Muscle of leg (tissue), 11 donors: Measurements from ENCODE around the gene APLN. TPM values are rescaled to one million over a fixed set of nuclear protein-coding genes. Genes with fewer than 3 reads are reported as not detected.

ENCODE experiments used
- DNase-seq: peaks from one replicate; pipeline ENCODE4 v3.0.0; 2013
- H3K27ac ChIP-seq: one replicate; pipeline ENCODE4 v1.5.1; 2013; ENCODE audit warnings: mild to moderate bottlenecking, low read length, control low read depth
- H3K27me3 ChIP-seq: one replicate; pipeline ENCODE4 v1.6.1; 2013; ENCODE audit warnings: low read length; ENCODE audit not compliant: control insufficient read depth, insufficient read depth
- H3K36me3 ChIP-seq: one replicate; pipeline ENCODE4 v1.6.1; 2013; ENCODE audit warnings: low read length; ENCODE audit not compliant: control insufficient read depth, insufficient read depth
- H3K4me1 ChIP-seq: one replicate; pipeline ENCODE4 v1.6.1; 2013; ENCODE audit warnings: low read length; ENCODE audit not compliant: control insufficient read depth, insufficient read depth
- H3K4me3 ChIP-seq: one replicate; pipeline ENCODE4 v1.5.1; 2013; ENCODE audit warnings: low read length, control low read depth
- H3K9me3 ChIP-seq: replicated peaks from 2 replicates; pipeline ENCODE4 v1.6.1; 2013; ENCODE audit warnings: low read depth, low read length; ENCODE audit not compliant: control insufficient read depth
- WGBS: methylation state at CpG from one replicate; pipeline ENCODE4 v1.1.5; 2013; ENCODE audit warnings: missing lambda C conversion rate; ENCODE audit not compliant: insufficient coverage; 5-methylcytosine and 5-hydroxymethylcytosine counted together
- polyA plus RNA-seq, 8 donors: library from polyadenylated mRNA; unstranded; fragments of 120-200 nt; gene quantifications; one replicate each; pipeline versions ENCODE4 v1.2.1 to v1.2.3, GENCODE V29; 2013; ENCODE audit warnings: inconsistent platforms in 1 of 8, low replicate concordance in 1 of 8; ENCODE audit not compliant: insufficient read length in 8 of 8, insufficient read depth in 1 of 8
- total RNA-seq: library from RNA; stranded (reverse); fragments of 120-200 nt; gene quantifications from one replicate; pipeline ENCODE4 v1.2.4, GENCODE V29; 2013

Gene APLN
- total and polyA plus RNA-seq, 9 donors = 5.7 to 29.3 (median 17.3) TPM

DNA sequence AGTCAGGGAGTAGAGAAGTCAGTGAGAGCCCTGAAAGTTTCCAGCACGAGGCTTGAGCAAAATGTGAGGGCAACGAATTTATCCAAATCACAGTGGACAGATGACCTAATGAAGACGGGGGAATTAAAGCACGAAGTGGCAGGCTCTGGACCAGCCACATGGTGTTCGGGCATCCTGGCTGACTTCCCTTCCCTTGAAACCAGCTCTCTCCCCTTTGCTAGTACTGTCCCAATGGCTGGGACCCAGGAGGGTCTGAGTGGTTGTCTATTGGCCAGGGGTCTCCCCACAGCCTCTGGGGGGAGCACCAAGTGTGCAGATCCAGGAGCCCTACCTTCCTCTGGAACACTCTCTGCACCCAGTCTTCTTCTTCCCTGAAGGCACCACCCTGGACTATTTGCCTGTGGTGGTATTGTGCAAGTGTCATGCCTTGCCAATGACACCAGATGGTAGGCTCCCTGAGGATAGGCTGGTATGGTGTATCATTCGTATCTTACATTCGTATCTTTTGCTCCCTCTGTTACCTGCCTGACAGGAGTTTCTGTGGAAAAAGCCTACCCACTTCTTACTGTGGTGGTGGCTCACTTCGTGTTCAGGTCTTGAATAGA, 2.1 kb downstream of the APLN start:
- WGBS = 84% methylated on average over 7 of the region's 8 CpGs
- H3K4me3 ChIP-seq = peak overlapping the region; percentile 41
- H3K36me3 ChIP-seq = no peaks in the 10 kb centered on the region
- H3K27ac ChIP-seq = no peak overlapping the region
- no peak for DNase-seq
- H3K9me3 ChIP-seq = no peaks in the 10 kb centered on the region
- H3K27me3 ChIP-seq = peaks cover 49% of the 10 kb centered on the region
- peaks cover 21% of the 10 kb centered on the region for H3K4me1 ChIP-seq

DNA sequence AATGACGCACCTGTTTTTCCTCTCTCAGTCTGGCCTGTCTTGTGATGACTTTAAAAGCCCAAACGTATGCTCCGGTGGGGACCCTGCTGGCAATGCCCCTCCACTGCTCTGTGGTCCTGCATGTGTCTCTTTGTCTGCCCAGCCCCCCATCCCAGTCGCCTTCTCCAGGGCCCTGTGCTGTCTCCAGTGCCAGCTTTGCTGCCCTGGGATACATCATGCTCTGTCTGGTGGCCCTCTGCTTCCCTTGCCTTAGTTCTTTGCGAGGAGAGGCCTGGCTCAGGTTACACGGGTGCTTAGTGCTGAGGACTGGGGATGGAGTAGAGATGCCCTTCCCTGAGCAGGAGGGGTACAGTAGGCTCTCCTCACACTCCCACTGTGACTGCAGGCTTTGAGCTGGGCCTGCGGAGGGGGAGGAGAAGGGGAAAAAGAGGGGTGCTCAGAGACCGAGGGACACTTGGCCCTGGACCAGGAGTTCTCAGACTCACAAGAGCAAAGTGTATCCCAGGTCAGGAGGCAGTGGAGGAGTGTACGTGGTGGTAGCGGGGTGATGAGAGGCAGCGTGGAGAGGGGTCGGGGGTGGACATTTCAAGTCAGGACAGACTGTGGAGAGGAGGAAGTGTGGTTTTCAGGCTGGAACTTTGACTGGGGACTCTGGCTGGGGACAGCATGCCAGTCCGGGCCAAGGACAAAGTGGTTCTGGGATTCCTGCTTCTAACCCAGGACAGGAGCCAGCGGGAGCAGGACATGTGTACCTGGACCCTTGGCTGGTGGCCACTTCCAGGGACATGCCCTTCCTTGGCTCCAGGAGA, 2.8 kb downstream of the APLN start:
- no peak overlapping the region for H3K27ac ChIP-seq
- WGBS = 72% methylated on average over 11 of the region's 14 CpGs

DNA sequence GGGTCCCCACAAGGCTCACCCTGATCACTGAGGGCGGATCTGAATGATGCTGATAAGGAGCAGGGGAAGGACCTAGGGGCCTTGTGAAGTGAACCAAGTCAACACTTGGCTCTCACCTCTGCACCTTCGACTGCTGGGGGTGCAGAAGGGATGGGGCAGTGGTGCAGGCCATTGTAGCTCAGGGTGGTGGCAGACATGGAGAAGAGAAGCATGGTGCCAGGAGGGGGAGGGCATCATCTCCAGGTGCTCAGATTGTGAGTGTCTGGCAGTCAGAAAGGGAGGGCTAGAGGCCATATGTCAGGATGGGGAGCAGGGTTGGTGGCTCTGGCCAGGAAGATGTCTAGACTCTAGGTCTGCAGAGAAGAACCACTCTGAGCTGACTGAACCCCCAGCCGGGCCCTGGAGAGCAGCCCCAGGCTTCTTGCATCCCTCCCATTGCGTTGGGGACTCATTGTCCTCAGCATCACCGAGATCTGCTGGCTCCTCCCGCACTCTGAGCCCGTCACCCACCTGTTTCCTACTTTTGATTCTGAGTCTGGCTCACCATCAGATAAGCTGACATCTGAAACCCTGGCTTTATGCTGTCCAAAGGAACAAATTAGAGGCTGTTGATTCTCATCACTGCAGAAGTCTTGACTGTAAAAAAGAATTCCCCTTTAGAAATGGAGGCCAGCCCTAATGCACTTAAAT, 3.8 kb downstream of the APLN start:
- no peak overlapping the region for H3K27ac ChIP-seq
- H3K36me3 ChIP-seq = no peaks in the 10 kb centered on the region
- H3K4me3 ChIP-seq = no peak overlapping the region
- H3K4me1 ChIP-seq = peaks cover 34% of the 10 kb centered on the region
- no peaks in the 10 kb centered on the region for H3K9me3 ChIP-seq
- no peak for DNase-seq
- peaks cover 65% of the 10 kb centered on the region for H3K27me3 ChIP-seq
- WGBS = 62% methylated on average over 6 of the region's 7 CpGs

More for the DNA sequence above, 2.8 kb downstream of the APLN start:
- no peak for DNase-seq
- Histone ChIP-seq H3K27me3 (peaks cover 56% of the 10 kb centered on the region), H3K4me1 (peaks cover 25% of the 10 kb centered on the region), H3K9me3 (no peaks in the 10 kb centered on the region), H3K36me3 (no peaks in the 10 kb centered on the region), H3K4me3 (no peak overlapping the region)

DNA sequence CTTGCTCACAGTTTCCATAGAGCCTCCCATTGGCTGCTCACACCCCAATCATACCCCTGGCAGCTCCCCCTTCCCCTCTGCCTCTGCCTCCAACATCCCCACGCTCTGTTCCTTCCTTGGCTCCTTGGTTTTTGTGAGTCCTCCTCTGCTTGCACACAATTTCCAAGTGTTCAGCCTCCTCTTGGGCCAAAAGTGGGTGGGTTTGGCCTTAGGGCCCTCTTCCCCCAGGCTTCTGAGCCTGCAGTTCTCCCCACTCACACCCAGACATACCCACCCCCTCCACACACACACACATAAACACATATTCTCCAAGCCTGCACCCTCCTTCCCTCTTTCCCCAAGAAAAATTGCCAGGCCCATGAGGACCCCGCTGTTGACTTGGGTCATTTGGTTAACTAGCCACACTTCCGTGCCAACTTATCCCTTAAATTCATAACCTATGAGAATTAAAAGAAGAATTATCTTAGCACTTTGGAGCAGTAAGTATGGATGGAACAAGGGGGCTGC, 4.5 kb downstream of the APLN start:
- Histone ChIP-seq H3K27ac (no peak overlapping the region), H3K9me3 (no peaks in the 10 kb centered on the region), H3K36me3 (no peaks in the 10 kb centered on the region), H3K4me3 (no peak overlapping the region), H3K4me1 (peaks cover 34% of the 10 kb centered on the region), H3K27me3 (peaks cover 63% of the 10 kb centered on the region)
- DNase-seq = no peak
- WGBS = 57% methylated on average over 1 of the region's 3 CpGs

DNA sequence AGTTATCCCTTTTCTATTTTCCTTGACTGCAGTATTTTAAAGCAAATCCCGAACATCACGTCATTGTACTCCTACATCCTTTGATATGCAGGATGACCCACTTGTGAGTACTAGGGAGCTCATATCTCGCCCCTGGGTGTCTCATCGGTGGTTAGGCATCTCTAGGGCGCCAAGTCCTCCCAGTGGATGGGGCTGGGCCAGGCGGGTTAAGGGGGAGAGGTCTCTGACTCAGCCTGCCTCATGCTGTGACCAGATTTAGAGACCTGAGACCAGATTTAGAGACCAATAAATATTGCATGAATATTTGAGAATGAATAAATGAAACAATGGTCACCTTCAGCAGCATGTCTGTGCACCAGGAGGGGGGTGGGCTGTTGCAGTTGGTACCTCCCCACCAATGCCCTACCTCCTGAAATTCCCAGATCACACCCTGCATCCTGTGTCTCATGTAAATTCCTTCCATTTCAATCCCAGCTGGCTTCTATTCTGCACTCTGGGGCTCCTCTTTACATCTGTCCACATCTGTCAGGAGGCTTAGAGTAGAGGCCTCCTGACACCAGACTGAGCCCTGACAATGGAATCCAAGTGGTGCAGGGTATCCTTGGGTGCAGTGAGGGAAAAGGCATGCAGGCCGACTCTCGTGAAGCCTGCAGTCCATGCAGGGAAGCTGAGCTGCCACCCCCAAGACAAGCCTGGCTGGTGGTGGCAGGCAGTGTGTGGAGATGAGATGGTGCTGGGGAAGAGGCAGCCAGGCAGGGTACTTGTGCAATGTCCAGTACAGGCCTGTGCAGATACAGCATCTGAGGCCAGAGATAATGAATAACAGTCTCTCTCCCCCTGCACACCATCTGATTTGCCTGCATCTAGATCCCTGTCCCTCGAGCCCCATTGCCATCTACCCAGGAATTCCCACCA, 5.2 kb downstream of the APLN start:
- 72% methylated on average over 6 of the region's 9 CpGs for WGBS
- H3K4me3 ChIP-seq = no peak overlapping the region
- no peaks in the 10 kb centered on the region for H3K9me3 ChIP-seq
- peaks cover 29% of the 10 kb centered on the region for H3K4me1 ChIP-seq
- H3K27me3 ChIP-seq = peaks cover 58% of the 10 kb centered on the region
- no peaks in the 10 kb centered on the region for H3K36me3 ChIP-seq
- DNase-seq = no peak
- H3K27ac ChIP-seq = no peak overlapping the region

DNA sequence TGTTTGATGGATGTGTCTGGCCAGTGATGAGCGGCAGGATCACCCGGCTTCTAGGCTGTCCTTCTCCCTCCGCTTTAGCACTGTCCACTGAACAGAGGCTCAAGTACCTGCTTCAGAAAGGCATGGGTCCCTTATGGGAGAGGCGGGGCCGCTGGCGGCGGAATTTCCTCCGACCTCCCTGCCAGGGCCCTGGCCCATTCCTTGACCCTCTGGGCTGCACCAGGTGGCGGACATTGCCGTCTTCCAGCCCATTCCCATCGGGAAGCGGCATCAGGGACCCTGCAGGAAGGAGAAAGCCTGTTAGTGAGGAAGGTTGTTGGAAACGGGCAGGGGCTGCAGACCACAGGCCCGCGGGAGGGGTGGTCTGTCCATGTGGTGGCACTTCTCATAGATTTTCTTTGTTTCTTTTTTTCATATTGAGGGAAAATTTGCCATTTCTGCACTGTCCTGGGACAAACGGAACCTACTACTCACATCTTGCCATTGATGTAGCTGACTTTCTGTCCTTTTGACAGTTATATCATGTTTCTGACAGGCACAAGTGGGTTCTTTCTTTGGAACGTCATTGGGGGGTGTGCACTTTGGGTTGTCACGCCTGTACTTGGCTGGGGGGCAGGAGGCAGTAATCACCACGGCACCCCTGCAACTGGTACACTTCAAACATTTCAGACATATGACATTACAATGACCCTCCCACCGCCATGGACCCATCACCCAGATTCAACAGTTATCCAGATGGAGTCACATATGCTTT, 6.1 kb downstream of the APLN start:
- H3K4me1 ChIP-seq = peaks cover 23% of the 10 kb centered on the region
- H3K4me3 ChIP-seq = no peak overlapping the region
- 75% methylated on average over 9 of the region's 20 CpGs for WGBS
- no peaks in the 10 kb centered on the region for H3K36me3 ChIP-seq
- DNase-seq = no peak
- no peak overlapping the region for H3K27ac ChIP-seq
- H3K9me3 ChIP-seq = no peaks in the 10 kb centered on the region
- peaks cover 52% of the 10 kb centered on the region for H3K27me3 ChIP-seq

DNA sequence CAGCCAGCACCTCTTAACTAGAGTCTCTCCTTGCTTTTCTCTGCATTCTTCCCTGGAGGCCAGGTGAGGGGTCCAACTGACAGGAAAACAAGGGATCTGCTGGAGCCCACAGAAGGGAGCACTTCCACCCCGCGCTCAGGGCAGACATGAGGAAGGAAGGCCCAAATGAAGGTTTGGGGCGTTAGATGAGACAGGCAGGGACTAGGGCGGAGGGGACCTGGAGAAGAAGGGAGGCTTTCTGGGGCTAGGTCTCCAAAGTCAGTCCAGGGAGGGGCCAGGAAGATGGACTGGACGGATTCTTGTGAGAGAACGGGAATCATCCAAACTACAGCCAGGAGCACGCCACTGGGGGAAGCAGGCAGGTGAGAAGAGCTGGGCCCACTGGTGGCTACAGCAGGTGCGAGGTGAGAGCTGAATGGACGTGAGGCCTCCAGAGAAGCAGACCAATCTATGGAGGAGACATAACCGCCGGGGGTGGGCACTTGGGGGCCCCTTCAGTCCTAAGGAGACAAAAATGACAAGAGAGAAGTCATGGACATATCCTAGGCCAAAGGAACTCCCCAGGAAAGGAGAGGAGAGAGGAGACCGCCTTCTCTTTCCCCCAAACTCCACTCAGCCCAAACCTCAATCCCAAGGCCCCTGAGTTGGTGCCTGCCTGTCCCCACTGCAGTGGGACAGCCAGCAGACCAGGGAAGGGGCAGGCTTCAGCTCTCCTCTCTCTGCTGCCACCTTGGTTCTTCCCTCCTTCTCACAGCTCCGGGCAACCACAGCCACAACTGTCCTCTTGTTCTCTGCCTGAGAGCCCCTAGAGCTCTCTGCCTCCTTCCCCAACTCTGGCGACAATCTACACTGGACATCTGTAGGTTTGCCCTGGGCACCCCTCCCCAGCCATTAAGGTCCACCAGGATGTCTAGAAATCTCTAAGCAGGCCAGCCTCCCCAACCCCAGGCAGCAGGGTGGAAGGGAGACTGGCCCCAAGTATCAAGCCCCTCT, 7.0 kb downstream of the APLN start:
- Histone ChIP-seq H3K36me3 (no peaks in the 10 kb centered on the region), H3K4me1 (peaks cover 17% of the 10 kb centered on the region), H3K27me3 (peaks cover 48% of the 10 kb centered on the region), H3K4me3 (no peak overlapping the region), H3K9me3 (no peaks in the 10 kb centered on the region), H3K27ac (no peak overlapping the region)
- 81% methylated on average over 9 of the region's 14 CpGs for WGBS
- DNase-seq = no peak

DNA sequence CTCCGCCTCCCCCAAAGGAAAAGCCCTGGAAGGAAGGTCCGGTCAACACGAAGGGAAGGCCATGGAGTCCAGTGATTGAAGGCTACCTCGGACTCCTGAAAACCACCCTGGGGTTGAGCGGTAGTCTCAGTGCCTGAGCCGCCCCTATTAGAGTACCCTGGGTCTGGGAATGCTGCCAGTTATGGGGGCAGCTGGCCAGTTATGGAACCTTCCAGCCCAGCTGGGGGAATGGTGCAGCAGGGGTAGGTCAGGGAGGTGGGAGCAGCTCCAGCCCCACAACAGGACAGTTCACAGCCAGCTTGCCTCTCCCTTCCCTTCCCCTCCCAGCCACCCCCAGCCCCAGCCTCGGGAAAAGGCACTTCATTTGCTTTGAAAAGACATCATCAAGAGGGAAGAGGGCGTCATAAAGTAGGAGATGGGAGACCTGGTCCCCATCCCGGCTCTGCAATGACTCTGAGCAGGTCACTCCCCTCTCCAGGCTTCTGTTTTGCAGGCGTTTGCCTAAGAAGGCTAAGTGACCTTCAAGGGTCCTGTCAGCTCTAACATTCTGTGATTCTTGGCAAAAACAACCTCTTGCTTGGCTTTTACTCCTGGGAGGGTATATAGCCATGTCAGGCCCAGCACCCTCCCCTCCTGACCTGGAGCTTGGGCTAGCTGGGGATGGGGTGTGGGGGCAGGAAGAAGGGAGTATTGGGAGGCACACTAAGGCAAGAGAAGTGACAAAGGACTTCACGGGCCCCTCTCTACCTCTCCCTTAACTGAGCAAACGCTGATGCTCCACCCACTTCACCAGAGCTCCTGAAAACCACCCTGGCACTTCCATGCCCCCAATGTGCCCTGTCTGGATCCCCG, 8.0 kb downstream of the APLN start:
- WGBS = 65% methylated on average over 4 of the region's 13 CpGs
- Histone ChIP-seq H3K27ac (no peak overlapping the region), H3K9me3 (no peaks in the 10 kb centered on the region), H3K4me1 (peaks cover 19% of the 10 kb centered on the region), H3K36me3 (no peaks in the 10 kb centered on the region), H3K27me3 (peaks cover 45% of the 10 kb centered on the region), H3K4me3 (no peak overlapping the region)
- peak; percentile 33 for DNase-seq
